Breast epithelium (tissue), 4 donors: ENCODE measurements around the gene FXYD4. TPM values are rescaled to one million over a fixed set of nuclear protein-coding genes. Genes with fewer than 3 reads are reported as not detected.
"Not testable (repeated sequence)": the region's sequence is repeated elsewhere in the genome, so short reads cannot be mapped to it uniquely, and the experiment has no call there.

ENCODE experiments used
- DNase-seq, 2 donors: peaks; one replicate each; pipeline ENCODE4 v3.0.0-alpha.2; 2019; ENCODE audit warnings: low spot score in 2 of 2
- H3K27ac ChIP-seq, 2 donors: fragments of 200-600 bp; sonication (generic) in 1 of 2; one replicate each; pipeline ENCODE4 v1.5.1; 2016 to 2019; ENCODE audit warnings: mild to moderate bottlenecking in 1 of 2
- H3K27me3 ChIP-seq, 2 donors: fragments of 200-600 bp; sonication (generic) in 1 of 2; one replicate each; pipeline versions ENCODE4 v1.5.1 to v1.6.0; 2017 to 2019; ENCODE audit warnings: control low read depth in 1 of 2, mild to moderate bottlenecking in 1 of 2
- H3K36me3 ChIP-seq: fragments of 200-600 bp; one replicate; pipeline ENCODE4 v1.5.1; 2019
- H3K4me1 ChIP-seq, 2 donors: fragments of 200-600 bp; sonication (generic); one replicate each; pipeline ENCODE4 v1.5.1; 2016 to 2019; ENCODE audit warnings: control low read depth in 1 of 2
- H3K4me3 ChIP-seq, 3 donors: fragments of 200-600 bp; sonication (generic); 1 replicate in 2 of 3; 2 replicates in 1 of 3; pipeline ENCODE4 v1.5.1; 2016 to 2019; ENCODE audit warnings: mild to moderate bottlenecking in 3 of 3, moderate library complexity in 2 of 3
- H3K9me3 ChIP-seq, 2 donors: fragments of 200-600 bp; sonication (generic) in 1 of 2; one replicate each; pipeline ENCODE4 v1.5.1; 2016 to 2019; ENCODE audit warnings: control low read depth in 1 of 2
- CTCF ChIP-seq, 3 donors: fragments of 450-650 bp; IDR thresholded peaks; one replicate each; pipeline ENCODE4 v1.5.1; 2016 to 2017; ENCODE audit warnings: antibody characterized with exemption in 3 of 3, mild to moderate bottlenecking in 3 of 3, moderate library complexity in 3 of 3
- POLR2A ChIP-seq: fragments of 450-650 bp; IDR thresholded peaks from one replicate; pipeline ENCODE4 v1.6.1; 2016; ENCODE audit warnings: antibody characterized with exemption, mild to moderate bottlenecking, moderate library complexity
- POLR2AphosphoS5 ChIP-seq, 3 donors: sonication (generic); formaldehyde crosslinking; IDR thresholded peaks; one replicate each; pipeline ENCODE4 v1.6.1; 2017; ENCODE audit warnings: antibody characterized with exemption in 3 of 3
- intact Hi-C: fragments of 100-400 bp; cut with DNase I; formaldehyde crosslinking; loops from one replicate; pipeline ENCODE4 v1.15.1; 2023; ENCODE audit warnings: low total_unique reads
- total RNA-seq, 3 donors: library from RNA; depleted of rRNA; stranded (reverse); fragments of >200 nt; gene quantifications; one replicate each; pipeline ENCODE4 v1.1.0, GENCODE V29; 2016

The FXYD4 gene
- total RNA-seq, 3 donors from 2014 or later = not detected

GRCh38 chr10:43327171-43327570 lies 44.3 kb upstream of the FXYD4 start:
- Histone ChIP-seq H3K4me3 (no peak overlapping the region), H3K27me3 (no peaks in the 10 kb centered on the region), H3K27ac (no peak overlapping the region), H3K36me3 (no peaks in the 10 kb centered on the region), H3K4me1 (no peaks in the 10 kb centered on the region), H3K9me3 (no peaks in the 10 kb centered on the region)
- no peak for TF ChIP-seq POLR2A
- TF ChIP-seq POLR2AphosphoS5 (IDR thresholded peaks at IDR 0.05) = no peak
- TF ChIP-seq CTCF (IDR thresholded peaks at IDR 0.05) = no peak
- intact Hi-C loops = no loop called here
- DNase-seq = no peak

- no peak for DNase-seq
- TF ChIP-seq POLR2A = no peak
- Histone ChIP-seq H3K9me3 (no peaks in the 10 kb centered on the region), H3K27me3 (no peaks in the 10 kb centered on the region), H3K36me3 (no peaks in the 10 kb centered on the region), H3K4me1 (no peaks in the 10 kb centered on the region), H3K4me3 (no peak overlapping the region), H3K27ac (no peak overlapping the region)
- intact Hi-C loops = no loop called here
These were observed 43.5 kb upstream of the FXYD4 start for GRCh38 chr10:43327986-43328385.

- H3K27ac ChIP-seq, H3K36me3 ChIP-seq, H3K9me3 ChIP-seq, H3K4me3 ChIP-seq, H3K27me3 ChIP-seq, intact Hi-C loops, DNase-seq, H3K4me1 ChIP-seq: not testable (repeated sequence)
These were observed 42.6 kb upstream of the FXYD4 start for GRCh38 chr10:43328810-43329209.

GRCh38 chr10:43329246-43329885 lies 42.1 kb upstream of the FXYD4 start:
- intact Hi-C loops, H3K27me3 ChIP-seq, H3K4me3 ChIP-seq, H3K27ac ChIP-seq, H3K36me3 ChIP-seq, DNase-seq, H3K9me3 ChIP-seq, H3K4me1 ChIP-seq: not testable (repeated sequence)

GRCh38 chr10:43330049-43330823 lies 41.2 kb upstream of the FXYD4 start:
- not testable (repeated sequence) for H3K9me3 ChIP-seq, H3K4me1 ChIP-seq

GRCh38 chr10:43330824-43331127 lies 40.7 kb upstream of the FXYD4 start:
- H3K4me1 ChIP-seq, intact Hi-C loops, DNase-seq, H3K27me3 ChIP-seq, H3K9me3 ChIP-seq, H3K4me3 ChIP-seq, H3K27ac ChIP-seq, H3K36me3 ChIP-seq: not testable (repeated sequence)

More at GRCh38 chr10:43330049-43330823, 41.2 kb upstream of the FXYD4 start:
- H3K4me3 ChIP-seq, DNase-seq, H3K36me3 ChIP-seq, H3K27me3 ChIP-seq, intact Hi-C loops, H3K27ac ChIP-seq: not testable (repeated sequence)

- intact Hi-C loops = no loop called here
- no peak overlapping the region for H3K4me3 ChIP-seq
These were observed 37.8 kb upstream of the FXYD4 start for GRCh38 chr10:43333653-43334052.

More at GRCh38 chr10:43333653-43334052, 37.8 kb upstream of the FXYD4 start:
- DNase-seq = no peak
- no peaks in the 10 kb centered on the region for H3K4me1 ChIP-seq
- TF ChIP-seq CTCF (IDR thresholded peaks at IDR 0.05) = no peak
- no peak for TF ChIP-seq POLR2A
- TF ChIP-seq POLR2AphosphoS5 (IDR thresholded peaks at IDR 0.05) = no peak
- no peak overlapping the region for H3K27ac ChIP-seq
- H3K9me3 ChIP-seq = no peaks in the 10 kb centered on the region
- no peaks in the 10 kb centered on the region for H3K36me3 ChIP-seq
- H3K27me3 ChIP-seq = no peaks in the 10 kb centered on the region
